ENCODE measurements around the gene DHRS3. TPM values are rescaled to one million over a fixed set of nuclear protein-coding genes. Genes with fewer than 3 reads are reported as not detected.

DHRS3 gene, protein sequence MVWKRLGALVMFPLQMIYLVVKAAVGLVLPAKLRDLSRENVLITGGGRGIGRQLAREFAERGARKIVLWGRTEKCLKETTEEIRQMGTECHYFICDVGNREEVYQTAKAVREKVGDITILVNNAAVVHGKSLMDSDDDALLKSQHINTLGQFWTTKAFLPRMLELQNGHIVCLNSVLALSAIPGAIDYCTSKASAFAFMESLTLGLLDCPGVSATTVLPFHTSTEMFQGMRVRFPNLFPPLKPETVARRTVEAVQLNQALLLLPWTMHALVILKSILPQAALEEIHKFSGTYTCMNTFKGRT
- total RNA-seq: 28.0 to 31.9 TPM (median 31.8 TPM) in 3 replicates
- long read RNA-seq, transcript DHRS3-204 (6 exons, 1,722 nt): major isoform, 10 of 23 reads
- long read RNA-seq, partial matches to known transcripts: 9 of 23 reads
- long read RNA-seq, other reads (novel, unspliced or antisense): 4 of 23 reads

- no peak for DNase-seq (ENCODE audit: low spot score)
- TF ChIP-seq, protein P1, sequence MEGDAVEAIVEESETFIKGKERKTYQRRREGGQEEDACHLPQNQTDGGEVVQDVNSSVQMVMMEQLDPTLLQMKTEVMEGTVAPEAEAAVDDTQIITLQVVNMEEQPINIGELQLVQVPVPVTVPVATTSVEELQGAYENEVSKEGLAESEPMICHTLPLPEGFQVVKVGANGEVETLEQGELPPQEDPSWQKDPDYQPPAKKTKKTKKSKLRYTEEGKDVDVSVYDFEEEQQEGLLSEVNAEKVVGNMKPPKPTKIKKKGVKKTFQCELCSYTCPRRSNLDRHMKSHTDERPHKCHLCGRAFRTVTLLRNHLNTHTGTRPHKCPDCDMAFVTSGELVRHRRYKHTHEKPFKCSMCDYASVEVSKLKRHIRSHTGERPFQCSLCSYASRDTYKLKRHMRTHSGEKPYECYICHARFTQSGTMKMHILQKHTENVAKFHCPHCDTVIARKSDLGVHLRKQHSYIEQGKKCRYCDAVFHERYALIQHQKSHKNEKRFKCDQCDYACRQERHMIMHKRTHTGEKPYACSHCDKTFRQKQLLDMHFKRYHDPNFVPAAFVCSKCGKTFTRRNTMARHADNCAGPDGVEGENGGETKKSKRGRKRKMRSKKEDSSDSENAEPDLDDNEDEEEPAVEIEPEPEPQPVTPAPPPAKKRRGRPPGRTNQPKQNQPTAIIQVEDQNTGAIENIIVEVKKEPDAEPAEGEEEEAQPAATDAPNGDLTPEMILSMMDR (IDR thresholded peaks at IDR 0.05): no peak
- H3K4me3 Mint-ChIP-seq (ENCODE audit: unreplicated experiment): peak within 1 kb of the TSS; percentile 96
- no peaks in the 10 kb centered on the region for H3K27me3 Mint-ChIP-seq (ENCODE audit: low read depth)
- H3K4me1 Mint-ChIP-seq (ENCODE audit: low read depth): peaks cover 84% of the 10 kb centered on the region
- H3K36me3 Mint-ChIP-seq (ENCODE audit: low read depth): peaks cover 2% of the 10 kb centered on the region
- peak within 1 kb of the TSS; percentile 78 for H3K27ac Mint-ChIP-seq (ENCODE audit: unreplicated experiment)
- H3K9me3 Mint-ChIP-seq (ENCODE audit: low read depth): no peaks in the 10 kb centered on the region
These were observed at the start of gene DHRS3 for GRCh38 chr1:12617901-12618660. Gene DHRS3, minus strand, starts transcription at chr1:12618210. Its CDS starts 862 bp downstream, at chr1:12617348.

- H3K4me3 Mint-ChIP-seq (ENCODE audit: unreplicated experiment): no peak overlapping the region
- TF ChIP-seq, protein P1 (IDR thresholded peaks at IDR 0.05): no peak
- H3K9me3 Mint-ChIP-seq (ENCODE audit: low read depth): peaks cover 13% of the 10 kb centered on the region
- peaks cover 3% of the 10 kb centered on the region for H3K36me3 Mint-ChIP-seq (ENCODE audit: low read depth)
- DNase-seq (ENCODE audit: low spot score): no peak
- H3K27ac Mint-ChIP-seq (ENCODE audit: unreplicated experiment): no peak overlapping the region
- H3K27me3 Mint-ChIP-seq (ENCODE audit: low read depth): peaks cover 4% of the 10 kb centered on the region
- H3K4me1 Mint-ChIP-seq (ENCODE audit: low read depth): no peaks in the 10 kb centered on the region
These were observed 48.2 kb upstream of the DHRS3 start for GRCh38 chr1:12666141-12666735.

- no peak overlapping the region for H3K4me3 Mint-ChIP-seq (ENCODE audit: unreplicated experiment)
- peaks cover 13% of the 10 kb centered on the region for H3K9me3 Mint-ChIP-seq (ENCODE audit: low read depth)
- H3K4me1 Mint-ChIP-seq (ENCODE audit: low read depth): no peaks in the 10 kb centered on the region
- peaks cover 3% of the 10 kb centered on the region for H3K36me3 Mint-ChIP-seq (ENCODE audit: low read depth)
- DNase-seq (ENCODE audit: low spot score): no peak
- no peaks in the 10 kb centered on the region for H3K27me3 Mint-ChIP-seq (ENCODE audit: low read depth)
- TF ChIP-seq, protein P1 (IDR thresholded peaks at IDR 0.05): no peak
- no peak overlapping the region for H3K27ac Mint-ChIP-seq (ENCODE audit: unreplicated experiment)
These were observed 47.5 kb upstream of the DHRS3 start for GRCh38 chr1:12665511-12665910.

GRCh38 chr1:12662556-12662955, 44.5 kb upstream of the DHRS3 start:
- H3K9me3 Mint-ChIP-seq (ENCODE audit: low read depth): peaks cover 3% of the 10 kb centered on the region
- DNase-seq (ENCODE audit: low spot score): no peak
- peaks cover 5% of the 10 kb centered on the region for H3K4me1 Mint-ChIP-seq (ENCODE audit: low read depth)
- H3K4me3 Mint-ChIP-seq (ENCODE audit: unreplicated experiment): no peak overlapping the region
- no peaks in the 10 kb centered on the region for H3K36me3 Mint-ChIP-seq (ENCODE audit: low read depth)
- H3K27me3 Mint-ChIP-seq (ENCODE audit: low read depth): no peaks in the 10 kb centered on the region
- TF ChIP-seq, protein P1 (IDR thresholded peaks at IDR 0.05): no peak
- H3K27ac Mint-ChIP-seq (ENCODE audit: unreplicated experiment): no peak overlapping the region

GRCh38 chr1:12661606-12662219, 43.7 kb upstream of the DHRS3 start:
- H3K9me3 Mint-ChIP-seq (ENCODE audit: low read depth): peaks cover 3% of the 10 kb centered on the region
- H3K4me3 Mint-ChIP-seq (ENCODE audit: unreplicated experiment): no peak overlapping the region
- no peaks in the 10 kb centered on the region for H3K27me3 Mint-ChIP-seq (ENCODE audit: low read depth)
- H3K36me3 Mint-ChIP-seq (ENCODE audit: low read depth): no peaks in the 10 kb centered on the region
- no peak overlapping the region for H3K27ac Mint-ChIP-seq (ENCODE audit: unreplicated experiment)
- H3K4me1 Mint-ChIP-seq (ENCODE audit: low read depth): peaks cover 5% of the 10 kb centered on the region
- TF ChIP-seq, protein P1 (IDR thresholded peaks at IDR 0.05): no peak
- DNase-seq (ENCODE audit: low spot score): no peak

Measured in chondrocyte (in vitro differentiated cells).